SK-N-SH (cell line): ENCODE data around the gene SLC38A3. TPM values are rescaled to one million over a fixed set of nuclear protein-coding genes. Genes with fewer than 3 reads are reported as not detected.
"Not testable (repeated sequence)": the region's sequence is repeated elsewhere in the genome, so short reads cannot be mapped to it uniquely, and the experiment has no call there.

Experiments
- CTCF ChIA-PET: fragments of 300-600, 350-600 bp; formaldehyde crosslinking; extraction: SDS; loops from one replicate; lab custom pipeline; 2021; lab: Yijun Ruan, JAX
- POLR2A ChIA-PET: fragments of 350-600 bp; sonication (Branson Sonifier 250); formaldehyde crosslinking; extraction: SDS; loops from one replicate; lab custom pipeline; 2020; ENCODE audit warnings: antibody characterized with exemption, inconsistent platforms; lab: Yijun Ruan, JAX
- DNase-seq: peaks from one replicate; pipeline ENCODE4 v3.0.0; 2012
- H2AFZ ChIP-seq: fragments of 200-600 bp; sonication (generic); 2 replicates; pipeline ENCODE4 v1.8.1; 2016; ENCODE audit warnings: antibody characterized with exemption, mild to moderate bottlenecking, low read depth
- H3F3A ChIP-seq: fragments of 200-600 bp; sonication (generic); replicated peaks from 2 replicates; pipeline ENCODE3; 2016; ENCODE audit warnings: antibody characterized with exemption, mild to moderate bottlenecking; ENCODE audit not compliant: insufficient read depth
- H3K27ac ChIP-seq, 2 experiments: fragments of 200-500 bp in 1 of 2; fragments of 200-600 bp in 1 of 2; sonication (Bioruptor generic) in 1 of 2; sonication (generic), shearing (Covaris generic) in 1 of 2; 2 replicates each; pipeline versions ENCODE4 v1.5.1 to v1.6.1; 2014 to 2016; ENCODE audit warnings: low read depth in 2 of 2, inconsistent platforms in 1 of 2, low read length in 1 of 2, mild to moderate bottlenecking in 1 of 2, mixed read lengths in 1 of 2
- H3K27me3 ChIP-seq: fragments of 200-600 bp; sonication (generic), shearing (Covaris generic); 2 replicates; pipeline ENCODE4 v1.6.1; 2016; ENCODE audit warnings: mixed run types; ENCODE audit not compliant: insufficient read depth
- H3K36me3 ChIP-seq, 2 experiments: fragments of 200-500 bp in 1 of 2; fragments of 200-600 bp in 1 of 2; sonication (Bioruptor generic) in 1 of 2; sonication (generic) in 1 of 2; replicated peaks in 1 of 2; 2 replicates each; pipeline versions ENCODE3 to v1.5.1; 2014 to 2016; ENCODE audit warnings: low read length in 1 of 2, mild to moderate bottlenecking in 1 of 2; ENCODE audit not compliant: insufficient read depth in 2 of 2, control insufficient read depth in 1 of 2
- H3K4me1 ChIP-seq, 2 experiments: fragments of 200-500 bp in 1 of 2; fragments of 200-600 bp in 1 of 2; sonication (Bioruptor generic) in 1 of 2; sonication (generic), shearing (Covaris generic) in 1 of 2; 2 replicates each; pipeline versions ENCODE4 v1.5.1 to v1.6.1; 2014 to 2016; ENCODE audit warnings: low read depth in 1 of 2, low read length in 1 of 2, mixed run types in 1 of 2; ENCODE audit not compliant: insufficient read depth in 2 of 2, control insufficient read depth in 1 of 2
- H3K4me2 ChIP-seq: fragments of 200-600 bp; sonication (generic), shearing (Covaris generic); 2 replicates; pipeline ENCODE4 v1.6.1; 2017; ENCODE audit warnings: mixed run types
- H3K4me3 ChIP-seq, 2 experiments: fragments of 200-500 bp in 1 of 2; fragments of 200-600 bp in 1 of 2; sonication (Bioruptor generic) in 1 of 2; sonication (generic), shearing (Covaris generic) in 1 of 2; 2 replicates each; pipeline versions ENCODE4 v1.5.1 to v1.8.1; 2014 to 2016; ENCODE audit warnings: low read depth in 2 of 2, inconsistent platforms in 1 of 2, low read length in 1 of 2, mild to moderate bottlenecking in 1 of 2, mixed read lengths in 1 of 2, moderate library complexity in 1 of 2
- H3K79me2 ChIP-seq: fragments of 200-600 bp; sonication (generic); 2 replicates; pipeline ENCODE4 v1.8.1; 2017; ENCODE audit warnings: mild to moderate bottlenecking; ENCODE audit not compliant: insufficient read depth
- H3K9ac ChIP-seq: fragments of 200-600 bp; sonication (generic); 2 replicates; pipeline ENCODE4 v1.6.1; 2017; ENCODE audit warnings: mixed run types
- H3K9me2 ChIP-seq: fragments of 200-600 bp; sonication (generic); 2 replicates; pipeline ENCODE4 v1.6.1; 2017; ENCODE audit warnings: mixed run types
- H3K9me3 ChIP-seq: fragments of 200-600 bp; sonication (generic); 2 replicates; pipeline ENCODE4 v1.6.1; 2017; ENCODE audit warnings: mixed run types, mild to moderate bottlenecking, moderate library complexity
- H4K20me1 ChIP-seq: fragments of 200-600 bp; sonication (generic); 2 replicates; pipeline ENCODE4 v1.6.1; 2017; ENCODE audit warnings: mild to moderate bottlenecking, mixed run types; ENCODE audit not compliant: insufficient read depth
- CHD2 ChIP-seq: fragments of 150-350 bp; IDR thresholded peaks from 2 replicates; pipeline ENCODE4 v1.6.1; 2018; ENCODE audit warnings: low read length; ENCODE audit not compliant: partially characterized antibody
- FOSL2 ChIP-seq: IDR thresholded peaks from 2 replicates; pipeline ENCODE4 v1.4.0; 2012; ENCODE audit warnings: low read depth, mild to moderate bottlenecking, moderate library complexity, borderline replicate concordance
- FOXJ3 ChIP-seq: sonication (generic); formaldehyde crosslinking; IDR thresholded peaks from 2 replicates; pipeline ENCODE4 v1.5.1; 2020; ENCODE audit warnings: mild to moderate bottlenecking, missing genetic modification reagents
- FOXM1 ChIP-seq: IDR thresholded peaks from 2 replicates; pipeline ENCODE4 v1.4.0; 2012; ENCODE audit warnings: low read depth, mild to moderate bottlenecking
- JUND ChIP-seq: IDR thresholded peaks from 2 replicates; pipeline ENCODE4 v1.4.0; 2012
- MEF2A ChIP-seq: IDR thresholded peaks from 2 replicates; pipeline ENCODE4 v1.4.0; 2012; ENCODE audit warnings: low read depth, borderline replicate concordance
- POLR2AphosphoS5 ChIP-seq: IDR thresholded peaks from 2 replicates; pipeline ENCODE4 v1.6.1; 2012; ENCODE audit warnings: low read depth, low read length
- RAD21 ChIP-seq: IDR thresholded peaks from 2 replicates; pipeline ENCODE4 v1.6.1; 2012; ENCODE audit warnings: mild to moderate bottlenecking, low read length
- RCOR1 ChIP-seq: fragments of 150-350 bp; IDR thresholded peaks from 2 replicates; pipeline ENCODE4 v1.6.1; 2017; ENCODE audit warnings: antibody characterized with exemption, low read length
- YY1 ChIP-seq: IDR thresholded peaks from 2 replicates; pipeline ENCODE4 v1.4.0; 2012; ENCODE audit warnings: low read depth, mild to moderate bottlenecking
- WGBS: methylation state at CpG from one replicate; pipeline ENCODE4 v1.1.6; 2017; ENCODE audit warnings: low lambda C conversion rate; 5-methylcytosine and 5-hydroxymethylcytosine counted together
- polyA plus RNA-seq, 3 experiments: library from polyadenylated mRNA; depleted of rRNA; stranded (reverse); fragments of >200 nt; gene quantifications; 2 replicates each; pipeline ENCODE4 v1.2.3, GENCODE V29; 2012
- TF ChIP-seq, protein P1 (sequence below): IDR thresholded peaks from 2 replicates; pipeline ENCODE4 v1.6.1; 2012; ENCODE audit warnings: mild to moderate bottlenecking, low read depth, low read length, moderate library complexity
- TF ChIP-seq, protein P2 (sequence below): IDR thresholded peaks from 2 replicates; pipeline ENCODE4; 2012
- TF ChIP-seq, protein P3 (sequence below): fragments of 200-600 bp; sonication (generic); IDR thresholded peaks from 2 replicates; pipeline ENCODE4 v1.6.1; 2017; ENCODE audit warnings: antibody characterized with exemption, mild to moderate bottlenecking, moderate library complexity
- TF ChIP-seq, protein P4 (sequence below): fragments of 150-350 bp; IDR thresholded peaks from 2 replicates; pipeline ENCODE4 v1.6.1; 2016; ENCODE audit warnings: mild to moderate bottlenecking, low read depth, low read length

SLC38A3 gene
- polyA plus RNA-seq, 1 of the 3 experiments (the other 2 are of a cell fraction) = 0.84 TPM

DNA sequence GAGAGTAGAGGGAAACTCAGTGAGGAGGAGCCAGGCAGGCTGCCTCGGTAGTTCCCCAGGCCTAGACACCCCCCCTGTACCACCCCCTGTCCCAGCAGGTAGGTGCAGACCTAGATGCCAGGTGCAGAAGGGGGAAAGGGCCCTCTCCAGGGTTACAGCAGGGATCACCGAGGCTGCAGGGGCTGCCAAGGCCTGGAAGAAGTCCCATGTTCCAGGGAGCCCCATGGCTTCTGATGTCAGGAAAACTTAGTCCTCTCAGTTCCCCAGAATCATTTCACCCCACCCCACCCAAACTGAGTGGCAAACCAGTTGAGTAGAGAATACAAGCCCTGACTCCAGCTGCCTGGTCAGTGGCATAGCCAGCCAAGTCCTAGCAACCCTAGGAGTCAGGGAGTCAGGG is 56.4 kb downstream of the SLC38A3 start:
- Histone ChIP-seq H3K4me2 (peak overlapping the region; percentile 93), H3K4me3 (peak overlapping the region in 1 of 2 experiments; percentile 59; a peak in 1 of 4 replicates), H3K9ac (peak overlapping the region; percentile 90; the same call in 1 of the 2 replicates), H4K20me1 (no peaks in the 10 kb centered on the region), H2AFZ (no peak overlapping the region), H3F3A (peaks cover 48% of the 10 kb centered on the region), H3K9me2 (no peaks in the 10 kb centered on the region), H3K4me1 (peaks cover 26 to 35% of the 10 kb centered on the region in 2 experiments; a peak in 3 of 4 replicates), H3K27ac (peak overlapping the region; percentile 76 to 94; a peak in 3 of 4 replicates), H3K36me3 (peaks cover 14 to 27% of the 10 kb centered on the region in 2 experiments), H3K9me3 (no peaks in the 10 kb centered on the region), H3K27me3 (no peaks in the 10 kb centered on the region), H3K79me2 (peaks cover 12% of the 10 kb centered on the region)
- ChIA-PET POLR2A (no interaction called here), CTCF (interaction anchor here (1.4 to 61.6 kb wide), 6 partner anchors 11 to 75 kb away, joined by 3 to 1375 read pairs (median 125); partner anchors contain the start of genes GNAI2, GNAT1, HYAL3 and NAA80)
- TF ChIP-seq MEF2A (no peak), FOXM1 (no peak), POLR2AphosphoS5 (no peak), FOXJ3 (CRISPR knock-in tag) (no peak), YY1 (no peak), FOSL2 (no peak), CHD2 (no peak), RCOR1 (no peak), RAD21 (no peak), JUND (no peak)
- TF ChIP-seq, protein P1, sequence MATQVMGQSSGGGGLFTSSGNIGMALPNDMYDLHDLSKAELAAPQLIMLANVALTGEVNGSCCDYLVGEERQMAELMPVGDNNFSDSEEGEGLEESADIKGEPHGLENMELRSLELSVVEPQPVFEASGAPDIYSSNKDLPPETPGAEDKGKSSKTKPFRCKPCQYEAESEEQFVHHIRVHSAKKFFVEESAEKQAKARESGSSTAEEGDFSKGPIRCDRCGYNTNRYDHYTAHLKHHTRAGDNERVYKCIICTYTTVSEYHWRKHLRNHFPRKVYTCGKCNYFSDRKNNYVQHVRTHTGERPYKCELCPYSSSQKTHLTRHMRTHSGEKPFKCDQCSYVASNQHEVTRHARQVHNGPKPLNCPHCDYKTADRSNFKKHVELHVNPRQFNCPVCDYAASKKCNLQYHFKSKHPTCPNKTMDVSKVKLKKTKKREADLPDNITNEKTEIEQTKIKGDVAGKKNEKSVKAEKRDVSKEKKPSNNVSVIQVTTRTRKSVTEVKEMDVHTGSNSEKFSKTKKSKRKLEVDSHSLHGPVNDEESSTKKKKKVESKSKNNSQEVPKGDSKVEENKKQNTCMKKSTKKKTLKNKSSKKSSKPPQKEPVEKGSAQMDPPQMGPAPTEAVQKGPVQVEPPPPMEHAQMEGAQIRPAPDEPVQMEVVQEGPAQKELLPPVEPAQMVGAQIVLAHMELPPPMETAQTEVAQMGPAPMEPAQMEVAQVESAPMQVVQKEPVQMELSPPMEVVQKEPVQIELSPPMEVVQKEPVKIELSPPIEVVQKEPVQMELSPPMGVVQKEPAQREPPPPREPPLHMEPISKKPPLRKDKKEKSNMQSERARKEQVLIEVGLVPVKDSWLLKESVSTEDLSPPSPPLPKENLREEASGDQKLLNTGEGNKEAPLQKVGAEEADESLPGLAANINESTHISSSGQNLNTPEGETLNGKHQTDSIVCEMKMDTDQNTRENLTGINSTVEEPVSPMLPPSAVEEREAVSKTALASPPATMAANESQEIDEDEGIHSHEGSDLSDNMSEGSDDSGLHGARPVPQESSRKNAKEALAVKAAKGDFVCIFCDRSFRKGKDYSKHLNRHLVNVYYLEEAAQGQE = no peak
- TF ChIP-seq, protein P2, sequence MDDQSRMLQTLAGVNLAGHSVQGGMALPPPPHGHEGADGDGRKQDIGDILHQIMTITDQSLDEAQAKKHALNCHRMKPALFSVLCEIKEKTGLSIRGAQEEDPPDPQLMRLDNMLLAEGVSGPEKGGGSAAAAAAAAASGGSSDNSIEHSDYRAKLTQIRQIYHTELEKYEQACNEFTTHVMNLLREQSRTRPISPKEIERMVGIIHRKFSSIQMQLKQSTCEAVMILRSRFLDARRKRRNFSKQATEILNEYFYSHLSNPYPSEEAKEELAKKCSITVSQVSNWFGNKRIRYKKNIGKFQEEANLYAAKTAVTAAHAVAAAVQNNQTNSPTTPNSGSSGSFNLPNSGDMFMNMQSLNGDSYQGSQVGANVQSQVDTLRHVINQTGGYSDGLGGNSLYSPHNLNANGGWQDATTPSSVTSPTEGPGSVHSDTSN = no peak
- TF ChIP-seq, protein P3, sequence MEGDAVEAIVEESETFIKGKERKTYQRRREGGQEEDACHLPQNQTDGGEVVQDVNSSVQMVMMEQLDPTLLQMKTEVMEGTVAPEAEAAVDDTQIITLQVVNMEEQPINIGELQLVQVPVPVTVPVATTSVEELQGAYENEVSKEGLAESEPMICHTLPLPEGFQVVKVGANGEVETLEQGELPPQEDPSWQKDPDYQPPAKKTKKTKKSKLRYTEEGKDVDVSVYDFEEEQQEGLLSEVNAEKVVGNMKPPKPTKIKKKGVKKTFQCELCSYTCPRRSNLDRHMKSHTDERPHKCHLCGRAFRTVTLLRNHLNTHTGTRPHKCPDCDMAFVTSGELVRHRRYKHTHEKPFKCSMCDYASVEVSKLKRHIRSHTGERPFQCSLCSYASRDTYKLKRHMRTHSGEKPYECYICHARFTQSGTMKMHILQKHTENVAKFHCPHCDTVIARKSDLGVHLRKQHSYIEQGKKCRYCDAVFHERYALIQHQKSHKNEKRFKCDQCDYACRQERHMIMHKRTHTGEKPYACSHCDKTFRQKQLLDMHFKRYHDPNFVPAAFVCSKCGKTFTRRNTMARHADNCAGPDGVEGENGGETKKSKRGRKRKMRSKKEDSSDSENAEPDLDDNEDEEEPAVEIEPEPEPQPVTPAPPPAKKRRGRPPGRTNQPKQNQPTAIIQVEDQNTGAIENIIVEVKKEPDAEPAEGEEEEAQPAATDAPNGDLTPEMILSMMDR = no peak
- TF ChIP-seq, protein P4, sequence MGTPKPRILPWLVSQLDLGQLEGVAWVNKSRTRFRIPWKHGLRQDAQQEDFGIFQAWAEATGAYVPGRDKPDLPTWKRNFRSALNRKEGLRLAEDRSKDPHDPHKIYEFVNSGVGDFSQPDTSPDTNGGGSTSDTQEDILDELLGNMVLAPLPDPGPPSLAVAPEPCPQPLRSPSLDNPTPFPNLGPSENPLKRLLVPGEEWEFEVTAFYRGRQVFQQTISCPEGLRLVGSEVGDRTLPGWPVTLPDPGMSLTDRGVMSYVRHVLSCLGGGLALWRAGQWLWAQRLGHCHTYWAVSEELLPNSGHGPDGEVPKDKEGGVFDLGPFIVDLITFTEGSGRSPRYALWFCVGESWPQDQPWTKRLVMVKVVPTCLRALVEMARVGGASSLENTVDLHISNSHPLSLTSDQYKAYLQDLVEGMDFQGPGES = no peak
- DNase-seq = no peak
- 77% methylated on average over 1 of the region's 2 CpGs for WGBS

DNA sequence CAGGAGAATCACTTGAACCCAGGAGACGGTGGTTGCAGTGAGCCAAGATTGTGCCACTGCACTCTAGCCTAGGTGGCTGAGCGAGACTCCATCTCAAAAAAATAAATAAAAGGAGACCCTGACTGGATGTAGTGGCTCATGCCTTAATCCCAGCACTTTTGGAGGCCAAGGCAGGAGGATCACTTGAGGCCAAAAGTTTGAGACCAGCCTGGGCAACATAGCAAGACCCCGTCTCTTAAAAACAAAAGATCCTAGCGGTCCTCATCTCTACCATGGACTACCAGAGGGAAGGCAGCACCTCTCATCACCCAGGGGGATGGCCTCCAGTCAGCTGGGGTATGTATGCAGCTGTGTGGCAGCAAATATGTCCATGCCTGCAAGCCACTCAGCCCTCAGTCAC is 57.1 kb downstream of the SLC38A3 start:
- H3K4me2 ChIP-seq, H3K4me3 ChIP-seq, H3K9ac ChIP-seq, POLR2A ChIA-PET, H4K20me1 ChIP-seq, H2AFZ ChIP-seq, DNase-seq, H3K27ac ChIP-seq, H3K9me3 ChIP-seq, H3K9me2 ChIP-seq, H3K27me3 ChIP-seq: not testable (repeated sequence)
- Histone ChIP-seq H3K79me2 (peaks cover 12% of the 10 kb centered on the region), H3K36me3 (peaks cover 7 to 20% of the 10 kb centered on the region in 2 experiments), H3F3A (peaks cover 41% of the 10 kb centered on the region), H3K4me1 (peaks cover 26 to 39% of the 10 kb centered on the region in 2 experiments; a peak in 3 of 4 replicates)
- CTCF ChIA-PET = interaction anchor here (1.4 to 27.9 kb wide), 4 partner anchors 10 to 37 kb away, joined by 3 to 433 read pairs (median 125); partner anchors contain the start of genes GNAI2, HYAL3, NAA80 and SEMA3B
- WGBS = 95% methylated on average over 4 of the region's 4 CpGs
